ENCODE data around the gene GRIN3A. TPM values are rescaled to one million over a fixed set of nuclear protein-coding genes. Genes with fewer than 3 reads are reported as not detected.

GRIN3A gene
- total RNA-seq, 1 donor from 2014 or later: not detected

- no peak for DNase-seq (ENCODE audit: low read depth)
Measured at GRCh38 chr9:101528015-101528414, 210.4 kb downstream of the GRIN3A start.

- no peak for DNase-seq (ENCODE audit: low read depth)
Measured at GRCh38 chr9:101527066-101527465, 211.4 kb downstream of the GRIN3A start.

DNA sequence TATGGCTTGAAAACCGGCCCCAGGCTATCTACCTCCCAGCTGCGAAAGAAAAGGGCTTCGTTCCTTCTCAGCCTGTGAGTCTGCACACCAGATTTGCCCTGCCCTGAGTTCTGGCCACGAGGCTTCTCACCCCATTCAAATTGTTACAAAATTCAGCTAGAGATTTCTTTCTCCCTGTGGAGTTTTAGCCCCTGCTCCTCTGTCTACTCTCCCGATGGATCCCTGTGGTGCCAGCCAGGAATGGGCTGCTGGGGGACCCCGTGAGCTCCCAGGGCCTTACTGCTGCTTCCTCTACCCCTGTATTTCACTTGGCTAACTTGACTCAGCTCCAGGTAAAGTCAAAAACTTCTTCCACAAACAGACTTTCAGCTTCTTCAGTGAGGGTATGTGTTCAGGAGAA, 214.1 kb downstream of the GRIN3A start:
- no peak for DNase-seq (ENCODE audit: low read depth)

Other genes with a start within 250 kb of the GRIN3A start
- 28.8 and 30.3 TPM in 2 replicates for gene RNF20, start 204.8 kb downstream of the GRIN3A start, total RNA-seq
- gene PPP3R2, start 143.7 kb downstream of the GRIN3A start, total RNA-seq: not detected in 2 replicates

Data from myocyte (in vitro differentiated cells).